A673 (cell line): ENCODE data around the gene LRCH1. TPM values are rescaled to one million over a fixed set of nuclear protein-coding genes. Genes with fewer than 3 reads are reported as not detected.

Experiments used
- BruUV-seq: library from RNA; stranded (reverse); fragments of 400-500 nt; replicated peaks from 2 replicates; lab custom pipeline; 2021; lab: Mats Ljungman, UMichigan
- CTCF ChIA-PET: fragments of 300-600 bp; sonication (Branson Sonifier 250); formaldehyde crosslinking; loops from one replicate; lab custom pipeline; 2022; ENCODE audit warnings: antibody characterized with exemption; lab: Charles Lee
- POLR2A ChIA-PET: fragments of 300-600 bp; sonication (Branson Sonifier 250); formaldehyde crosslinking; loops from one replicate; lab custom pipeline; 2022; ENCODE audit warnings: antibody characterized with exemption; ENCODE audit not compliant: low non-redundant PET; lab: Charles Lee
- DNase-seq: peaks from one replicate; pipeline ENCODE4 v3.0.0-alpha.2; 2015; ENCODE audit warnings: low spot score
- H3K27ac ChIP-seq: fragments of 200-600 bp; sonication (generic); 2 replicates; pipeline ENCODE4 v1.5.1; 2016; ENCODE audit warnings: mixed run types, low read depth, mild to moderate bottlenecking, mixed read lengths, antibody characterized with exemption, low read length; ENCODE audit not compliant: poor library complexity, severe bottlenecking
- H3K27me3 ChIP-seq: fragments of 200-600 bp; sonication (generic); replicated peaks from 2 replicates; pipeline ENCODE4 v1.6.1; 2017; ENCODE audit warnings: mixed run types, low read depth, mild to moderate bottlenecking, mixed read lengths, antibody characterized with exemption, low read length; ENCODE audit not compliant: insufficient read depth, poor library complexity
- H3K36me3 ChIP-seq: fragments of 200-600 bp; sonication (generic); 2 replicates; pipeline ENCODE4 v1.6.1; 2016; ENCODE audit warnings: mixed run types, mild to moderate bottlenecking, mixed read lengths, antibody characterized with exemption, low read length; ENCODE audit not compliant: insufficient read depth, poor library complexity, severe bottlenecking
- H3K4me1 ChIP-seq: fragments of 200-600 bp; sonication (generic); 2 replicates; pipeline ENCODE4 v1.6.1; 2017; ENCODE audit warnings: mixed run types, mild to moderate bottlenecking, mixed read lengths, antibody characterized with exemption, low read length; ENCODE audit not compliant: insufficient read depth, poor library complexity, severe bottlenecking
- H3K4me3 ChIP-seq: fragments of 200-600 bp; sonication (generic); 2 replicates; pipeline ENCODE4 v1.5.1; 2016; ENCODE audit warnings: low read depth, mixed run types, mild to moderate bottlenecking, mixed read lengths, low read length; ENCODE audit not compliant: poor library complexity, severe bottlenecking
- H3K9me3 ChIP-seq: fragments of 200-600 bp; sonication (generic); 2 replicates; pipeline ENCODE4 v1.6.1; 2016; ENCODE audit warnings: mixed run types, low read depth, mild to moderate bottlenecking, mixed read lengths, antibody characterized with exemption, low read length; ENCODE audit not compliant: poor library complexity, severe bottlenecking
- CTCF ChIP-seq: fragments of 300-800, 200-600 bp; sonication (generic); conservative IDR thresholded peaks from 2 replicates; pipeline ENCODE4 v1.5.1; 2017; ENCODE audit warnings: low read depth, mild to moderate bottlenecking, antibody characterized with exemption, low read length, moderate library complexity, mixed read lengths
- EZH2 ChIP-seq: fragments of 200-600 bp; sonication (generic); IDR thresholded peaks from 2 replicates; pipeline ENCODE4 v1.6.1; 2017; ENCODE audit warnings: borderline replicate concordance, low read depth, mild to moderate bottlenecking, mixed read lengths, antibody characterized with exemption, low read length; ENCODE audit not compliant: poor library complexity, severe bottlenecking
- intact Hi-C: fragments of 100-400 bp; cut with micrococcal nuclease; formaldehyde crosslinking; loops from one replicate; pipeline ENCODE4 v1.10.0; 2022; ENCODE audit not compliant: unreplicated experiment
- total RNA-seq: library from RNA; stranded (reverse); gene quantifications from 2 replicates; pipeline ENCODE4 v1.2.3, GENCODE V29; 2021

LRCH1 gene
- total RNA-seq, 1 experiment from 2014 or later = 25.3 TPM

- Histone ChIP-seq H3K4me1 (peaks cover 58% of the 10 kb centered on the region), H3K27ac (no peak overlapping the region), H3K4me3 (no peak overlapping the region), H3K9me3 (no peaks in the 10 kb centered on the region), H3K27me3 (no peaks in the 10 kb centered on the region), H3K36me3 (no peaks in the 10 kb centered on the region)
- intact Hi-C loops = no loop called here
- DNase-seq = no peak
- ChIA-PET POLR2A (no interaction called here), CTCF (interaction anchor here (0.5 kb wide), 1 partner anchor 93 kb away, joined by 6 read pairs; no protein-coding TSS in a partner anchor)
- no TSS peak for BruUV-seq
- no peak for TF ChIP-seq CTCF
- no peak for TF ChIP-seq EZH2
These were observed 27.4 kb downstream of the LRCH1 start for GRCh38 chr13:46580362-46580839.

GRCh38 chr13:46582190-46582589 is 29.2 kb downstream of the LRCH1 start:
- H3K4me3 ChIP-seq = no peak overlapping the region
- ChIA-PET POLR2A (no interaction called here), CTCF (interaction anchor here (0.7 kb wide), 1 partner anchor 202 kb away, joined by 10 read pairs; no protein-coding TSS in a partner anchor)
- H3K4me1 ChIP-seq = peaks cover 67% of the 10 kb centered on the region
- no peaks in the 10 kb centered on the region for H3K36me3 ChIP-seq
- intact Hi-C loops = no loop called here
- H3K27ac ChIP-seq = no peak overlapping the region
- no TSS peak for BruUV-seq
- TF ChIP-seq CTCF (no peak), EZH2 (no peak)
- no peak for DNase-seq
- no peaks in the 10 kb centered on the region for H3K27me3 ChIP-seq
- no peaks in the 10 kb centered on the region for H3K9me3 ChIP-seq

GRCh38 chr13:46586751-46587514 is 34.0 kb downstream of the LRCH1 start:
- H3K4me1 ChIP-seq = peaks cover 80% of the 10 kb centered on the region
- DNase-seq = no peak
- ChIA-PET CTCF (no interaction called here), POLR2A (no interaction called here)
- no TSS peak for BruUV-seq
- H3K4me3 ChIP-seq = no peak overlapping the region
- H3K36me3 ChIP-seq = no peaks in the 10 kb centered on the region
- TF ChIP-seq EZH2 (no peak), CTCF (no peak)
- H3K9me3 ChIP-seq = no peaks in the 10 kb centered on the region
- no peak overlapping the region for H3K27ac ChIP-seq
- no peaks in the 10 kb centered on the region for H3K27me3 ChIP-seq
- intact Hi-C loops = no loop called here
